Activated B cell treated with CpG ODN at 0.5 μM for 24 hours (primary cell): ENCODE data around the gene TNFAIP8. TPM values are rescaled to one million over a fixed set of nuclear protein-coding genes. Genes with fewer than 3 reads are reported as not detected.

Experiments
- ATAC-seq: fragments of 200-7000 bp; cut with Tn5 transposase; one replicate; pipeline ENCODE4 v1.10.0; 2021; ENCODE audit warnings: low read depth, mild to moderate bottlenecking, moderate library complexity
- CTCF ChIA-PET: fragments of 350-600 bp; sonication (Branson Sonifier 250); formaldehyde crosslinking; loops from one replicate; lab custom pipeline; 2021; ENCODE audit warnings: antibody characterized with exemption; lab: Charles Lee
- POLR2A ChIA-PET: fragments of 350-600 bp; sonication (Branson Sonifier 250); formaldehyde crosslinking; loops from one replicate; lab custom pipeline; 2021; ENCODE audit warnings: antibody characterized with exemption; lab: Charles Lee
- DNase-seq: peaks from one replicate; pipeline ENCODE4 v3.0.0; 2022
- H3K27ac Mint-ChIP-seq: one replicate; pipeline ENCODE4 v1.8.0; 2020; ENCODE audit warnings: mixed read lengths
- H3K27me3 Mint-ChIP-seq: one replicate; pipeline ENCODE4 v1.8.0; 2021; ENCODE audit warnings: mixed read lengths
- H3K36me3 Mint-ChIP-seq: one replicate; pipeline ENCODE4 v1.8.0; 2021; ENCODE audit warnings: low read depth, mixed read lengths
- H3K4me1 Mint-ChIP-seq: one replicate; pipeline ENCODE4 v1.8.0; 2021; ENCODE audit warnings: mixed read lengths
- H3K4me3 Mint-ChIP-seq: one replicate; pipeline ENCODE4 v1.8.0; 2020; ENCODE audit warnings: mild to moderate bottlenecking, mixed read lengths
- H3K9me3 Mint-ChIP-seq: one replicate; pipeline ENCODE4 v1.8.0; 2020; ENCODE audit warnings: mixed read lengths
- intact Hi-C: fragments of 100-400 bp; cut with micrococcal nuclease; formaldehyde crosslinking; loops from one replicate; pipeline ENCODE4 v1.15.1; 2024
- total RNA-seq: library from RNA; stranded (reverse); gene quantifications from 2 replicates; pipeline ENCODE4 v1.2.3, GENCODE V29; 2022
- TF ChIP-seq, protein P1 (sequence below): fragments of 200-600 bp; IDR thresholded peaks from one replicate; pipeline ENCODE4 v1.8.0; 2022; ENCODE audit warnings: antibody characterized with exemption, mild to moderate bottlenecking

The TNFAIP8 gene
- total RNA-seq, 1 donor from 2014 or later = 135 TPM

DNA sequence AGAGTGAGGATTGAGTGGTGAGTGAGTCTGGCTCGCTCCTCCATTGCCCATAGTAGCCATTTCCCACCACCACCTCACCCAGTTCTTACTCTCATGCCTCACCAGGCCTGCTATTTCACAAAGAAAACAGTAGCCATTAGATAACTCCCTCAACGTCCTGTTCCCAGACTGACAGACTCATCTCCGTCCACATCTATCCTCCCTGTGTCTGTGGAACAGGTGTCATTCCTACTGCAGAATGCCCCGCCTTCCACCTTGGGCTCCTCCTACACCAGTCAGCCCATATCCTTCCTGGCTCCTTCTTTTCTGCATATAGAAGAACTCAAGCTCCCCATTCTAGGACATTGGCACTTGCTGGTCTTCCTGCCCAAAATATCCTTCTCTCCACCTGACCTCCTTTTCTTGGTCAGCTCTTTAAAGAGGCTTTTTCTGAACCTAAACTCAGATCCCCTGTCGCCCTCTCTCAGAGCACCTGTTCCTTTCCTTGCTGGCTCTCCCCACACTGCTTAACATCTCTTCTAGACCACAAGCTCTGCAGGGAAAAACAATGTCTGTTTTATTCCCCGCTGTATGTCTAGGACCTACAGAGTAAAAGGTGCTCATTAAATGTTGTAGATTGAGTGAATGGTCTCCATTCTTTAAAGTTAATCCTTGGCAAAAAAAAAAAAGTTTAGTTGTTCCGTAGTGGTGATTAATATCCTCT lies 3.2 kb downstream of the TNFAIP8 start:
- H3K4me1 Mint-ChIP-seq = peaks cover 82% of the 10 kb centered on the region
- H3K4me3 Mint-ChIP-seq = peak overlapping the region; percentile 100
- DNase-seq = no peak
- ChIA-PET POLR2A (interaction anchor here (0.7 to 14.1 kb wide), 9 partner anchors 8 to 288 kb away, joined by 3 to 388 read pairs (median 3); partner anchors contain the start of gene DMXL1), CTCF (interaction anchor here (1.0 to 4.9 kb wide), 4 partner anchors 43 to 371 kb away, joined by 3 to 34 read pairs (median 20); partner anchors contain the start of gene DTWD2)
- intact Hi-C loops = loop anchor here (5.0 kb wide), 2 partner anchors 287 to 337 kb away; partner anchors contain the start of gene DMXL1
- H3K36me3 Mint-ChIP-seq = peaks cover 71% of the 10 kb centered on the region
- TF ChIP-seq, protein P1, sequence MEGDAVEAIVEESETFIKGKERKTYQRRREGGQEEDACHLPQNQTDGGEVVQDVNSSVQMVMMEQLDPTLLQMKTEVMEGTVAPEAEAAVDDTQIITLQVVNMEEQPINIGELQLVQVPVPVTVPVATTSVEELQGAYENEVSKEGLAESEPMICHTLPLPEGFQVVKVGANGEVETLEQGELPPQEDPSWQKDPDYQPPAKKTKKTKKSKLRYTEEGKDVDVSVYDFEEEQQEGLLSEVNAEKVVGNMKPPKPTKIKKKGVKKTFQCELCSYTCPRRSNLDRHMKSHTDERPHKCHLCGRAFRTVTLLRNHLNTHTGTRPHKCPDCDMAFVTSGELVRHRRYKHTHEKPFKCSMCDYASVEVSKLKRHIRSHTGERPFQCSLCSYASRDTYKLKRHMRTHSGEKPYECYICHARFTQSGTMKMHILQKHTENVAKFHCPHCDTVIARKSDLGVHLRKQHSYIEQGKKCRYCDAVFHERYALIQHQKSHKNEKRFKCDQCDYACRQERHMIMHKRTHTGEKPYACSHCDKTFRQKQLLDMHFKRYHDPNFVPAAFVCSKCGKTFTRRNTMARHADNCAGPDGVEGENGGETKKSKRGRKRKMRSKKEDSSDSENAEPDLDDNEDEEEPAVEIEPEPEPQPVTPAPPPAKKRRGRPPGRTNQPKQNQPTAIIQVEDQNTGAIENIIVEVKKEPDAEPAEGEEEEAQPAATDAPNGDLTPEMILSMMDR = no peak
- peak overlapping the region; percentile 98 for H3K27ac Mint-ChIP-seq
- no peaks in the 10 kb centered on the region for H3K27me3 Mint-ChIP-seq
- no peaks in the 10 kb centered on the region for H3K9me3 Mint-ChIP-seq
- ATAC-seq = no peak

DNA sequence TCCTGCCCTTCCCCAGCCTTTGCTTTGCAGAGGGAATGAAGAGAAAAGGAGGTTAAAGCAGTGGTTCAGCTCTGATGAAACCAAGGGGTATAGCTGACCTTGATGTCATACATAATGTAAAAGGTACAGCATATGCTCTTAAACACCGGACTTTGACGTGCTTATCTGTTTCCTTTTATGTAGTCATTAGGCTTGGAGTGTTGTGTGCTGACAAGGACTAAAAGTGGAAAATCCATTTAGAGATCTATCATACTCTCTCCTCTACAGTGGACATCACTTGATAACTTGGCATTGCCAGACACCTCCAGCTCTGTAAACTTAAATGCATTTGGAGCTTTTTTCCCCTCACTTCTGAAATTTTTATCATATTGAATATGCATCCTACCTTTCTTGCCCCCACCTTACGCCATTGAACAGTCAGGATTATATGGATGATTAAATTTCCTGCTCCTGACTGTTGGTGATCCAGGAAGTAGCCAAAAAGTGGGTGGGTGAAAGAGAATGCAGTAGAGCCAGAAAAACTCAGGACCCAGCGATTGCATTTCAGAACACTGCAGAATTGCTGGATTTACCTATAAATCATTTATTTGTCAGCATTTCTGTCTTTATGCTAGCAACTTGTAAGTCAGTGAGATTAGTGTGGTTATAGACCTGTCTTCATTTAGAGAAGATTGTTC lies 4.1 kb downstream of the TNFAIP8 start:
- CTCF ChIA-PET = interaction anchor here (1.0 to 4.9 kb wide), 4 partner anchors 44 to 372 kb away, joined by 3 to 34 read pairs (median 10); partner anchors contain the start of gene DTWD2
- TF ChIP-seq, protein P1 = no peak
- intact Hi-C loops = loop anchor here (5.0 kb wide), 2 partner anchors 288 to 338 kb away; partner anchors contain the start of gene DMXL1
- POLR2A ChIA-PET = interaction anchor here (1.0 to 14.1 kb wide), 7 partner anchors 8 to 289 kb away, joined by 3 to 388 read pairs (median 3); partner anchors contain the start of gene DMXL1
- Mint-ChIP-seq H3K27me3 (no peaks in the 10 kb centered on the region), H3K4me3 (peak overlapping the region; percentile 100), H3K36me3 (peaks cover 75% of the 10 kb centered on the region), H3K27ac (peak overlapping the region; percentile 75), H3K4me1 (peaks cover 80% of the 10 kb centered on the region), H3K9me3 (no peaks in the 10 kb centered on the region)
- DNase-seq (no peak), ATAC-seq (no peak)

DNA sequence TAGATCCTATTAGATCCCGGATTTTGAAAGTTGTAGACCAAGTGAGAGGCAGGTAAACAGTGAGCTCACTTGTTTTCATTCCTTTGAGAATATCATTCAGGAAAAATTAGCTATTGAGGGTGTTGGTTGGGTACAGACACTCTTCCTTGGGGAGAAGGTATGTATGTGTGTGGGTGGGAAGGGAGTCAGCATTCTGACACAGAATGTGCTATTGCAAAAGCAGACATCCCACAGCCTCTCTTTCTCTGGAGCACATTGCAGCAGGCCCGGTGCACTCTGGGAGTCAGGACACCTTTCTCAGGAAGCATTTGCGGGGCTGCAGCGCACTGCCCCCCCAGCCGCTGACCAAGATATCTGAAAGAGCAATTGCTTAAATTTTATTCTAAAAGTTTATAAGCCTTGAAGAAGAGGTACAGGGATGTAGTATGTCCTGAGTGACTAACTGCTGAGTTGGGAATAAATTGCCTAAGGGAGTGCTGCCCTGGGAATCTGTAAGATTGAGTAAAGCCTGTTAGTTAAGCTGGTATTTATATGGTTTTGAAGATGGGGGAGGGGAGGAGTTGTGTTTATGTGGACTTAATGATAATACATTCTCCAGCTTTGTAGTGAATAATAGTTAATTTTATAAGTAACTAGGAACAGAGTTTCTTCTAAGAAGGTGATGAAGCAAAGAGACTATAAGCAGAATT lies 5.2 kb downstream of the TNFAIP8 start:
- intact Hi-C loops = no loop called here
- ATAC-seq (no peak), DNase-seq (no peak)
- Mint-ChIP-seq H3K9me3 (peaks cover 2% of the 10 kb centered on the region), H3K4me3 (peak overlapping the region; percentile 100), H3K4me1 (peaks cover 85% of the 10 kb centered on the region), H3K36me3 (peaks cover 81% of the 10 kb centered on the region), H3K27me3 (no peaks in the 10 kb centered on the region), H3K27ac (peak overlapping the region; percentile 75)
- ChIA-PET POLR2A (interaction anchor here (0.7 to 14.1 kb wide), 8 partner anchors 9 to 143 kb away, joined by 3 to 388 read pairs (median 4); no protein-coding TSS in a partner anchor), CTCF (interaction anchor here (1.1 to 2.7 kb wide), 3 partner anchors 45 to 339 kb away, joined by 3 to 11 read pairs (median 8); no protein-coding TSS in a partner anchor)
- TF ChIP-seq, protein P1 = no peak

DNA sequence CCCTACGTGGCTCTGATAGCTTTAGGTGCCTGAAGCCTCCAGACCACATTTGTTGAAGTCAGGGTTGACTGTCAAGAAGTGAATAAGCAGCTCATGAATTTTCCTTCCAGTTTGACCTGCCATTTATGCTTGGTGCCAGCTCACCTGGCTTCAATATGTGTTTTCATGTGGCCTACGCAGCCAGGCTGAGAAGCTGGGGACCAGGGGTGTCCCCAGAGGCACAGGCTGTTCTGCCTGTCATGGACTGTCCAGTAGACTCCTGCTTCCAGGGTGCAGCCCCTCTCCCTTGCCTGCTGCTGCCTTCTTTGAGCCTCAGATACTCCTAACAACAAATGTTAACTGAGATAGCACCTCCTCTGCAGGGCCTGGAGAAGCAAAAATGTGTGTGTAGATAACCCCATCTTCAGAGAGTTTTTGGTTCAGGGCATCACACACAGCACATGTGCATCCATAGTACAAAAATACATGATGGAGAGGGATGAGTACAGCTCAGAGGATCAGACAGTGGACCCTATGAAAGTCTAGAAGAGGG lies 5.8 kb downstream of the TNFAIP8 start:
- no peaks in the 10 kb centered on the region for H3K27me3 Mint-ChIP-seq
- ChIA-PET CTCF (interaction anchor here (1.1 to 2.7 kb wide), 3 partner anchors 46 to 340 kb away, joined by 3 to 11 read pairs (median 8); no protein-coding TSS in a partner anchor), POLR2A (interaction anchor here (0.7 to 14.1 kb wide), 5 partner anchors 21 to 143 kb away, joined by 3 to 388 read pairs (median 5); no protein-coding TSS in a partner anchor)
- peaks cover 81% of the 10 kb centered on the region for H3K36me3 Mint-ChIP-seq
- peak overlapping the region; percentile 8 for H3K4me3 Mint-ChIP-seq
- ATAC-seq (no peak), DNase-seq (no peak)
- intact Hi-C loops = no loop called here
- peaks cover 2% of the 10 kb centered on the region for H3K9me3 Mint-ChIP-seq
- H3K4me1 Mint-ChIP-seq = peaks cover 91% of the 10 kb centered on the region
- peak overlapping the region; percentile 75 for H3K27ac Mint-ChIP-seq
- TF ChIP-seq, protein P1 = no peak
